Endothelial cell of umbilical vein (primary cell): ENCODE data around the gene CARD10. TPM values are rescaled to one million over a fixed set of nuclear protein-coding genes. Genes with fewer than 3 reads are reported as not detected.

Experiments used
- BruUV-seq: library from RNA; stranded (reverse); fragments of 400-500 nt; replicated peaks from 2 replicates; lab custom pipeline; 2021; lab: Mats Ljungman, UMichigan
- CTCF ChIA-PET: fragments of 300-600, 350-600 bp; sonication (Branson Sonifier 250); formaldehyde crosslinking; loops from one replicate; lab custom pipeline; 2021; ENCODE audit warnings: antibody characterized with exemption, inconsistent platforms; lab: Charles Lee
- POLR2A ChIA-PET: fragments of 300-600, 350-600 bp; sonication (Branson Sonifier 250); formaldehyde crosslinking; loops from one replicate; lab custom pipeline; 2021; ENCODE audit warnings: antibody characterized with exemption, inconsistent platforms; lab: Charles Lee
- DNase-seq: peaks from one replicate; pipeline ENCODE4 v3.0.0-alpha.2; 2011; ENCODE audit warnings: low read depth, low spot score
- FAIRE-seq: peaks from 2 replicates; lab custom pipeline; 2011; peaks lifted over from hg19 to GRCh38; lab: Jason Lieb, UNC
- H2AFZ ChIP-seq: 2 replicates; pipeline ENCODE4 v1.6.0; 2012; ENCODE audit warnings: low read depth, low read length, control low read depth, inconsistent platforms
- H3K27ac ChIP-seq: 2 replicates; pipeline ENCODE4 v1.5.1; 2011; ENCODE audit warnings: low read depth, mild to moderate bottlenecking, control low read depth, low read length, moderate library complexity; ENCODE audit not compliant: insufficient read depth
- H3K27me3 ChIP-seq, 2 experiments: 2 replicates each; pipeline versions ENCODE4 v1.6.0 to v1.6.1; 2011; ENCODE audit warnings: low read length in 2 of 2, mixed read lengths in 1 of 2; ENCODE audit not compliant: control insufficient read depth in 2 of 2, insufficient read depth in 2 of 2
- H3K36me3 ChIP-seq, 2 experiments: 2 replicates in 1 of 2; 3 replicates in 1 of 2; pipeline ENCODE4 v1.5.1; 2011; ENCODE audit warnings: low read length in 2 of 2, mild to moderate bottlenecking in 1 of 2, moderate library complexity in 1 of 2; ENCODE audit not compliant: control insufficient read depth in 2 of 2, insufficient read depth in 2 of 2; ENCODE audit errors: extremely low read depth in 1 of 2
- H3K4me1 ChIP-seq: 3 replicates; pipeline ENCODE4 v1.5.1; 2011; ENCODE audit warnings: mild to moderate bottlenecking, low read length; ENCODE audit not compliant: control insufficient read depth, insufficient read depth; ENCODE audit errors: extremely low read depth
- H3K4me2 ChIP-seq: 2 replicates; pipeline ENCODE4 v1.6.1; 2011; ENCODE audit warnings: low read length, control low read depth, mixed read lengths; ENCODE audit not compliant: insufficient read depth
- H3K4me3 ChIP-seq, 3 experiments: fragments of 200-600 bp in 1 of 3; sonication (generic), shearing (Covaris generic) in 1 of 3; replicated peaks in 1 of 3; 2 replicates each; pipeline ENCODE4 v1.5.1; 2011 to 2016; ENCODE audit warnings: control low read depth in 3 of 3, low read length in 3 of 3, mild to moderate bottlenecking in 2 of 3, inconsistent platforms in 1 of 3, low read depth in 1 of 3, moderate library complexity in 1 of 3; ENCODE audit not compliant: insufficient read depth in 1 of 3
- H3K79me2 ChIP-seq: 2 replicates; pipeline ENCODE4 v1.6.0; 2012; ENCODE audit warnings: low read length, inconsistent platforms; ENCODE audit not compliant: control insufficient read depth, insufficient read depth
- H3K9ac ChIP-seq: replicated peaks from 2 replicates; pipeline ENCODE3; 2011; ENCODE audit warnings: low read length, control low read depth; ENCODE audit not compliant: insufficient read depth; ENCODE audit errors: extremely low read depth
- H3K9me1 ChIP-seq: replicated peaks from 3 replicates; pipeline ENCODE4 v1.6.0; 2011; ENCODE audit warnings: mild to moderate bottlenecking, low read length; ENCODE audit not compliant: control insufficient read depth, insufficient read depth; ENCODE audit errors: extremely low read depth
- H3K9me3 ChIP-seq: replicated peaks from 2 replicates; pipeline ENCODE4 v1.5.1; 2012; ENCODE audit warnings: low read length, inconsistent platforms; ENCODE audit not compliant: control insufficient read depth, insufficient read depth
- H4K20me1 ChIP-seq: replicated peaks from 2 replicates; pipeline ENCODE3; 2011; ENCODE audit warnings: mild to moderate bottlenecking, low read length; ENCODE audit not compliant: control insufficient read depth, insufficient read depth; ENCODE audit errors: extremely low read depth
- CTCF ChIP-seq, 2 donors: IDR thresholded peaks; 1 replicate in 1 of 2; 2 replicates in 1 of 2; pipeline ENCODE4 v1.5.1; 2011; ENCODE audit warnings: low read length in 2 of 2, mild to moderate bottlenecking in 2 of 2, moderate library complexity in 2 of 2, control low read depth in 1 of 2, inconsistent platforms in 1 of 2, low read depth in 1 of 2; ENCODE audit not compliant: insufficient read depth in 1 of 2; ENCODE audit errors: extremely low read depth in 1 of 2
- EZH2 ChIP-seq: IDR thresholded peaks from 2 replicates; pipeline ENCODE4 v1.6.1; 2012; ENCODE audit warnings: borderline replicate concordance, low read depth, mild to moderate bottlenecking, moderate library complexity, low read length, inconsistent platforms; ENCODE audit not compliant: severe bottlenecking
- FOS ChIP-seq: IDR thresholded peaks from 2 replicates; pipeline ENCODE4 v1.6.1; 2011; ENCODE audit warnings: mild to moderate bottlenecking, low read length, moderate library complexity, borderline replicate concordance; ENCODE audit not compliant: insufficient read depth
- GATA2 ChIP-seq: IDR thresholded peaks from 2 replicates; pipeline ENCODE4 v1.7.0; 2011; ENCODE audit warnings: low read depth, mild to moderate bottlenecking, moderate library complexity, mixed read lengths, low read length; ENCODE audit not compliant: insufficient read length, insufficient read depth
- JUN ChIP-seq: IDR thresholded peaks from 2 replicates; pipeline ENCODE4 v1.6.1; 2011; ENCODE audit warnings: borderline replicate concordance, low read depth; ENCODE audit not compliant: insufficient read length, insufficient read depth
- MYC ChIP-seq: IDR thresholded peaks from one replicate; pipeline ENCODE4 v1.6.1; 2011; ENCODE audit warnings: mild to moderate bottlenecking, low read depth, low read length
- POLR2A ChIP-seq: IDR thresholded peaks from 2 replicates; pipeline ENCODE4 v1.6.1; 2012; ENCODE audit warnings: low read depth, mild to moderate bottlenecking, control low read depth, low read length
- POLR2AphosphoS5 ChIP-seq: IDR thresholded peaks from 2 replicates; pipeline ENCODE4 v1.6.1; 2012; ENCODE audit warnings: low read depth, mild to moderate bottlenecking, control low read depth, low read length, moderate library complexity; ENCODE audit not compliant: insufficient read depth
- dilution Hi-C: fragments of 300-500 bp; cut with MboI; formaldehyde crosslinking; loops from one replicate; pipeline ENCODE4 v1.15.0; 2019; ENCODE audit warnings: low sequenced_read_pairs; ENCODE audit not compliant: extremely low pct_ligation_motif_present
- intact Hi-C: fragments of 100-400 bp; cut with micrococcal nuclease; formaldehyde crosslinking; loops from one replicate; pipeline ENCODE4 v1.10.0; 2022
- polyA plus RNA-seq, 4 experiments: library from polyadenylated mRNA; depleted of rRNA in 3 of 4; stranded (reverse) in 3 of 4; unstranded in 1 of 4; fragments of >200 nt; gene quantifications; 2 replicates each; pipeline versions ENCODE4 v1.2.1 to v1.2.3, GENCODE V29; 2011 to 2012; ENCODE audit warnings: missing spikeins in 1 of 4
- total RNA-seq: library from RNA; stranded (reverse); gene quantifications from 2 replicates; pipeline ENCODE4 v1.2.3, GENCODE V29; 2021
- TF ChIP-seq, protein P1 (sequence below): IDR thresholded peaks from 2 replicates; pipeline ENCODE4 v1.6.1; 2011; ENCODE audit not compliant: insufficient read depth, insufficient read length

Gene CARD10
- total and polyA plus RNA-seq, 2 donors (not counting 3 experiments of a cell fraction or from before 2014, with no cell fraction given): 36.1 to 39.5 TPM

GRCh38 chr22:37481347-37481907, 37.8 kb downstream of the CARD10 start:
- no peak overlapping the region for H2AFZ ChIP-seq
- BruUV-seq: no TSS peak
- dilution Hi-C loops: no loop called here
- no peak overlapping the region for H3K4me3 ChIP-seq
- H3K27me3 ChIP-seq: no peaks in the 10 kb centered on the region
- no peak overlapping the region for H3K4me2 ChIP-seq
- H3K36me3 ChIP-seq: peaks cover 5 to 34% of the 10 kb centered on the region in 2 experiments
- H3K4me1 ChIP-seq: peaks cover 25% of the 10 kb centered on the region
- ChIA-PET POLR2A (no interaction called here), CTCF (interaction anchor here (3.6 kb wide), 1 partner anchor 9 kb away, joined by 18 read pairs; no protein-coding TSS in a partner anchor)
- intact Hi-C loops: no loop called here
- H3K27ac ChIP-seq: no peak overlapping the region
- H3K9ac ChIP-seq: no peak overlapping the region
- no peaks in the 10 kb centered on the region for H3K9me3 ChIP-seq
- H3K79me2 ChIP-seq: peaks cover 66% of the 10 kb centered on the region
- no peak for TF ChIP-seq POLR2A
- TF ChIP-seq GATA2: no peak
- TF ChIP-seq MYC: no peak
- TF ChIP-seq CTCF (IDR thresholded peaks at IDR 0.05; ENCODE audit: extremely low read depth in 1 of 2, insufficient read depth in 1 of 2, low read depth in 1 of 2, low read length in 2 of 2): no peak
- TF ChIP-seq FOS: no peak
- no peak for TF ChIP-seq POLR2AphosphoS5
- TF ChIP-seq, protein P1, sequence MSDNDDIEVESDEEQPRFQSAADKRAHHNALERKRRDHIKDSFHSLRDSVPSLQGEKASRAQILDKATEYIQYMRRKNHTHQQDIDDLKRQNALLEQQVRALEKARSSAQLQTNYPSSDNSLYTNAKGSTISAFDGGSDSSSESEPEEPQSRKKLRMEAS: no peak
- TF ChIP-seq EZH2: no peak
- TF ChIP-seq JUN: no peak
- FAIRE-seq (no peak), DNase-seq (no peak)
- no peaks in the 10 kb centered on the region for H3K9me1 ChIP-seq
- no peaks in the 10 kb centered on the region for H4K20me1 ChIP-seq
